Endodermal cell (in vitro differentiated cells): ENCODE data around the gene ASXL2. TPM values are rescaled to one million over a fixed set of nuclear protein-coding genes. Genes with fewer than 3 reads are reported as not detected.

ENCODE experiments used
- DNase-seq: peaks from one replicate; pipeline ENCODE4 v3.0.0-alpha.2; 2017
- H3K27ac ChIP-seq: 2 replicates; pipeline ENCODE4 v1.5.1; 2013; ENCODE audit warnings: mild to moderate bottlenecking, low read depth, low read length, moderate library complexity
- H3K27me3 ChIP-seq: 2 replicates; pipeline ENCODE4 v1.6.1; 2013; ENCODE audit warnings: mild to moderate bottlenecking, low read length, moderate library complexity; ENCODE audit not compliant: insufficient read depth, control insufficient read depth, poor library complexity, severe bottlenecking
- H3K36me3 ChIP-seq: 2 replicates; pipeline ENCODE4 v1.7.0; 2013; ENCODE audit warnings: mild to moderate bottlenecking, low read length, moderate library complexity; ENCODE audit not compliant: control insufficient read depth, insufficient read depth
- H3K4me1 ChIP-seq: one replicate; pipeline ENCODE4 v1.7.0; 2013; ENCODE audit warnings: low read length; ENCODE audit not compliant: control insufficient read depth, insufficient read depth
- H3K4me3 ChIP-seq: 2 replicates; pipeline ENCODE4 v1.5.1; 2013; ENCODE audit warnings: mild to moderate bottlenecking, low read length, moderate library complexity
- H3K9ac ChIP-seq: 2 replicates; pipeline ENCODE4 v1.6.1; 2013; ENCODE audit warnings: mild to moderate bottlenecking, low read length, moderate library complexity; ENCODE audit not compliant: poor library complexity, severe bottlenecking; ENCODE audit errors: extremely low read depth
- H3K9me3 ChIP-seq: 2 replicates; pipeline ENCODE4 v1.6.1; 2013; ENCODE audit warnings: mild to moderate bottlenecking, low read length, moderate library complexity; ENCODE audit not compliant: control insufficient read depth
- H3K27ac Mint-ChIP-seq: 2 replicates; pipeline ENCODE4 v1.8.0; 2020; ENCODE audit warnings: mixed read lengths
- H3K27me3 Mint-ChIP-seq: 2 replicates; pipeline ENCODE4 v1.8.0; 2021; ENCODE audit warnings: mild to moderate bottlenecking, mixed read lengths; ENCODE audit not compliant: insufficient read depth
- H3K36me3 Mint-ChIP-seq: 2 replicates; pipeline ENCODE4 v1.8.0; 2020; ENCODE audit warnings: low read depth, mixed read lengths
- H3K4me1 Mint-ChIP-seq: 2 replicates; pipeline ENCODE4 v1.8.0; 2020; ENCODE audit warnings: mixed read lengths
- H3K4me3 Mint-ChIP-seq: 2 replicates; pipeline ENCODE4 v1.8.0; 2020; ENCODE audit warnings: mild to moderate bottlenecking, moderate library complexity, mixed read lengths
- H3K9me3 Mint-ChIP-seq: 2 replicates; pipeline ENCODE4 v1.8.0; 2020; ENCODE audit warnings: mild to moderate bottlenecking, mixed read lengths
- CTCF ChIP-seq: fragments of 200-600 bp; sonication (generic); conservative IDR thresholded peaks from 2 replicates; pipeline ENCODE4 v1.5.0; 2021; ENCODE audit warnings: antibody characterized with exemption, mild to moderate bottlenecking
- WGBS, 2 experiments: methylation state at CpG; one replicate each; pipeline versions ENCODE4 v1.1.5 to v1.1.7; 2013; ENCODE audit warnings: missing lambda C conversion rate in 2 of 2, mixed read lengths in 1 of 2; ENCODE audit not compliant: insufficient coverage in 1 of 2, insufficient read length in 1 of 2; 5-methylcytosine and 5-hydroxymethylcytosine counted together
- total RNA-seq, 2 donors: library from RNA; stranded (reverse); fragmentation: NEBNext Ultra II Directional in 1 of 2; extraction: Animal tissue kit (Norgen Biotek cat#: 25700) in 1 of 2; gene quantifications; 2 replicates in 1 of 2; 3 replicates in 1 of 2; pipeline ENCODE4 v1.2.1, GENCODE V29; 2021

The ASXL2 gene
- total RNA-seq, 2 donors from 2014 or later: 33.2 to 41.7 TPM

GRCh38 chr2:25736899-25737515 is 141.3 kb downstream of the ASXL2 start:
- 84 to 93% methylated on average over 5 to 6 of the region's 6 CpGs for WGBS, 2 experiments
- no peaks in the 10 kb centered on the region for H3K9me3 ChIP-seq
- Mint-ChIP-seq H3K27ac (no peak overlapping the region), H3K4me1 (peaks cover 46% of the 10 kb centered on the region), H3K27me3 (peaks cover under 1% of the 10 kb centered on the region), H3K4me3 (no peak overlapping the region), H3K9me3 (no peaks in the 10 kb centered on the region), H3K36me3 (peaks cover 5% of the 10 kb centered on the region)
- TF ChIP-seq CTCF: no peak
- peaks cover 11% of the 10 kb centered on the region for H3K4me1 ChIP-seq
- H3K4me3 ChIP-seq: no peak overlapping the region
- DNase-seq: no peak
- H3K27me3 ChIP-seq: no peaks in the 10 kb centered on the region
- H3K9ac ChIP-seq: no peak overlapping the region
- no peak overlapping the region for H3K27ac ChIP-seq
- peaks cover 11% of the 10 kb centered on the region for H3K36me3 ChIP-seq

GRCh38 chr2:25735835-25736234 is 142.5 kb downstream of the ASXL2 start:
- Mint-ChIP-seq H3K9me3 (no peaks in the 10 kb centered on the region), H3K27ac (no peak overlapping the region), H3K27me3 (peaks cover 1% of the 10 kb centered on the region), H3K36me3 (peaks cover 2% of the 10 kb centered on the region), H3K4me3 (no peak overlapping the region), H3K4me1 (peaks cover 35% of the 10 kb centered on the region)
- H3K9ac ChIP-seq: no peak overlapping the region
- H3K4me1 ChIP-seq: peaks cover 5% of the 10 kb centered on the region
- H3K9me3 ChIP-seq: no peaks in the 10 kb centered on the region
- H3K4me3 ChIP-seq: no peak overlapping the region
- DNase-seq: no peak
- WGBS, 2 experiments: 95 to 100% methylated on average over 1 of the region's 1 CpG
- H3K27ac ChIP-seq: no peak overlapping the region
- H3K27me3 ChIP-seq: no peaks in the 10 kb centered on the region
- no peak for TF ChIP-seq CTCF
- H3K36me3 ChIP-seq: peaks cover 8% of the 10 kb centered on the region

- H3K27ac Mint-ChIP-seq: no peak overlapping the region
- Histone ChIP-seq H3K36me3 (no peaks in the 10 kb centered on the region), H3K4me3 (no peak overlapping the region), H3K4me1 (peaks cover 4% of the 10 kb centered on the region), H3K27me3 (no peaks in the 10 kb centered on the region), H3K27ac (no peak overlapping the region), H3K9ac (no peak overlapping the region), H3K9me3 (no peaks in the 10 kb centered on the region)
- H3K27me3 Mint-ChIP-seq: peaks cover 1% of the 10 kb centered on the region
- WGBS, 2 experiments: 95 to 97% methylated on average over 7 of the region's 7 CpGs
- no peak for TF ChIP-seq CTCF
- H3K9me3 Mint-ChIP-seq: peaks cover 8% of the 10 kb centered on the region
- no peak overlapping the region for H3K4me3 Mint-ChIP-seq
- peaks cover 3% of the 10 kb centered on the region for H3K4me1 Mint-ChIP-seq
- DNase-seq: no peak
- H3K36me3 Mint-ChIP-seq: no peaks in the 10 kb centered on the region
Measured at GRCh38 chr2:25728559-25728958, 149.7 kb downstream of the ASXL2 start.
